K562 (cell line): ENCODE results near the gene PRKAG1. TPM values are rescaled to one million over a fixed set of nuclear protein-coding genes. Genes with fewer than 3 reads are reported as not detected.

Source experiments
- CEBPG ChIP-seq, 3 experiments: fragments of 200-800 bp in 1 of 3; sonication (Bioruptor generic) in 1 of 3; sonication (generic) in 1 of 3; formaldehyde crosslinking in 1 of 3; IDR thresholded peaks in 2 of 3; conservative IDR thresholded peaks in 1 of 3; 2 replicates each; pipeline versions ENCODE4 v1.6.1 to v1.8.0; 2016 to 2022; ENCODE audit warnings: missing compliant biosample characterization in 2 of 3, missing genetic modification characterization in 2 of 3, mild to moderate bottlenecking in 1 of 3, missing genetic modification reagents in 1 of 3
- CREB1 ChIP-seq, 2 experiments: sonication (generic) in 1 of 2; formaldehyde crosslinking in 1 of 2; IDR thresholded peaks; 2 replicates each; pipeline versions ENCODE4 v1.6.1 to v1.8.0; 2012 to 2022; ENCODE audit warnings: inconsistent platforms in 1 of 2, mild to moderate bottlenecking in 1 of 2, missing genetic modification reagents in 1 of 2, moderate library complexity in 1 of 2
- HNRNPLL ChIP-seq: fragments of 200-400 bp; formaldehyde crosslinking; IDR thresholded peaks from 2 replicates; pipeline ENCODE4 v1.6.1; 2017; ENCODE audit warnings: low read length, low read depth, mild to moderate bottlenecking; ENCODE audit not compliant: poor library complexity, severe bottlenecking
- KHSRP ChIP-seq: fragments of 450-650 bp; IDR thresholded peaks from 2 replicates; pipeline ENCODE4 v1.6.1; 2017
- L3MBTL2 ChIP-seq: fragments of 450-650 bp; IDR thresholded peaks from 2 replicates; pipeline ENCODE4 v1.6.1; 2016; ENCODE audit warnings: mild to moderate bottlenecking, moderate library complexity
- NFIC ChIP-seq: fragments of 450-650 bp; IDR thresholded peaks from 2 replicates; pipeline ENCODE4 v1.6.1; 2017; ENCODE audit warnings: mild to moderate bottlenecking, inconsistent platforms
- NR2C1 ChIP-seq, 2 experiments: fragments of 450-650 bp; IDR thresholded peaks; 2 replicates each; pipeline ENCODE4 v1.6.1; 2017; ENCODE audit warnings: mild to moderate bottlenecking in 2 of 2, antibody characterized with exemption in 1 of 2, inconsistent platforms in 1 of 2, missing compliant biosample characterization in 1 of 2, missing genetic modification characterization in 1 of 2
- PHF21A ChIP-seq: fragments of 450-650 bp; IDR thresholded peaks from 2 replicates; pipeline ENCODE4 v1.6.1; 2017; ENCODE audit warnings: low read depth, borderline replicate concordance
- POLR2A ChIP-seq: fragments of 450-650 bp; conservative IDR thresholded peaks from 2 replicates; pipeline ENCODE4 v1.6.1; 2016
- ZBTB33 ChIP-seq: sonication (generic); formaldehyde crosslinking; IDR thresholded peaks from 2 replicates; pipeline ENCODE4 v1.8.1; 2023; ENCODE audit warnings: mild to moderate bottlenecking, missing genetic modification reagents
- ZNF696 ChIP-seq: fragments of 250-450 bp; sonication (Bioruptor Pico); conservative IDR thresholded peaks from 2 replicates; pipeline ENCODE4 v1.4.0; 2020; ENCODE audit warnings: mild to moderate bottlenecking, moderate library complexity
- polyA plus RNA-seq, 8 experiments: library from polyadenylated mRNA; depleted of rRNA in 4 of 8; stranded (reverse) in 5 of 8; unstranded in 3 of 8; fragments of >200 nt; fragmentation: Nextera tagmentation in 2 of 8; fragmentation: Illumina TruSeq in 1 of 8; extraction: Ambion mirVana in 2 of 8; extraction: Trizol in 1 of 8; gene quantifications; 2 replicates each; pipeline versions ENCODE4 v1.2.1 to v1.2.3, GENCODE V29; 2011 to 2014; ENCODE audit warnings: inconsistent platforms in 1 of 8, missing spikeins in 1 of 8
- total RNA-seq, 7 experiments: library from RNA; depleted of rRNA in 6 of 7; stranded (reverse); fragments of >200 nt in 6 of 7; fragmentation: Illumina TruSeq in 2 of 7; extraction: Trizol in 2 of 7; gene quantifications; 2 replicates each; pipeline versions ENCODE4 v1.2.1 to v1.2.3, GENCODE V29; 2011 to 2021; ENCODE audit warnings: low replicate concordance in 1 of 7
- TF ChIP-seq, protein P1 (sequence below), 2 experiments: IDR thresholded peaks; 2 replicates each; pipeline ENCODE4 v1.6.1; 2011; ENCODE audit warnings: borderline replicate concordance in 1 of 2, control low read depth in 1 of 2, low read depth in 1 of 2, low read length in 1 of 2, mild to moderate bottlenecking in 1 of 2, mixed read lengths in 1 of 2, moderate library complexity in 1 of 2; ENCODE audit not compliant: insufficient read depth in 1 of 2, insufficient read length in 1 of 2, poor library complexity in 1 of 2, severe bottlenecking in 1 of 2; ENCODE audit errors: extremely low read depth in 1 of 2
- TF ChIP-seq, protein P2 (sequence below): sonication (generic); formaldehyde crosslinking; IDR thresholded peaks from 2 replicates; pipeline ENCODE4 v1.8.0; 2022; ENCODE audit warnings: mild to moderate bottlenecking, low read depth, missing genetic modification reagents

Gene PRKAG1
- total and polyA plus RNA-seq, 9 of the 15 experiments (the other 6 are each of a cell fraction or from before 2014, with no cell fraction given) = 51.1 to 126 (median 79.1) TPM

- TF ChIP-seq ZBTB33 (CRISPR knock-in tag) = peak; percentile 90
- peak; percentile 60 for TF ChIP-seq NFIC
- TF ChIP-seq L3MBTL2 = peak; percentile 53; the same call in 1 of the 2 replicates
- no peak for TF ChIP-seq POLR2A
- no peak for TF ChIP-seq NR2C1 (IDR thresholded peaks at IDR 0.05)
- no peak for TF ChIP-seq NR2C1 (tag; IDR thresholded peaks at IDR 0.05)
- peak; percentile 50; the same call in 1 of the 2 replicates for TF ChIP-seq PHF21A
- TF ChIP-seq, protein P1, sequence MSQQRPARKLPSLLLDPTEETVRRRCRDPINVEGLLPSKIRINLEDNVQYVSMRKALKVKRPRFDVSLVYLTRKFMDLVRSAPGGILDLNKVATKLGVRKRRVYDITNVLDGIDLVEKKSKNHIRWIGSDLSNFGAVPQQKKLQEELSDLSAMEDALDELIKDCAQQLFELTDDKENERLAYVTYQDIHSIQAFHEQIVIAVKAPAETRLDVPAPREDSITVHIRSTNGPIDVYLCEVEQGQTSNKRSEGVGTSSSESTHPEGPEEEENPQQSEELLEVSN (IDR thresholded peaks at IDR 0.05; ENCODE audit: borderline replicate concordance in 1 of 2, extremely low read depth in 1 of 2, insufficient read depth in 1 of 2, insufficient read length in 1 of 2, low read depth in 1 of 2, low read length in 1 of 2, poor library complexity in 1 of 2, severe bottlenecking in 1 of 2) = peak in 1 of 2 experiments; percentile 47
- TF ChIP-seq KHSRP = no peak
- 0 out of 2 replicates have a peak, but pooled peaks have one; percentile 6 for TF ChIP-seq CEBPG (CRISPR knock-in tag; IDR thresholded peaks at IDR 0.05)
- no peak for TF ChIP-seq CEBPG (tag; conservative IDR thresholded peaks at IDR 0.05 in 1 of 2, IDR thresholded peaks at IDR 0.05 in 1 of 2)
- no peak for TF ChIP-seq CREB1 (IDR thresholded peaks at IDR 0.05)
- TF ChIP-seq CREB1 (CRISPR knock-in tag; IDR thresholded peaks at IDR 0.05) = peak; percentile 35; the same call in 1 of the 2 replicates
- peak; percentile 3 for TF ChIP-seq HNRNPLL
- no peak for TF ChIP-seq ZNF696 (CRISPR knock-in tag)
- TF ChIP-seq, protein P2, sequence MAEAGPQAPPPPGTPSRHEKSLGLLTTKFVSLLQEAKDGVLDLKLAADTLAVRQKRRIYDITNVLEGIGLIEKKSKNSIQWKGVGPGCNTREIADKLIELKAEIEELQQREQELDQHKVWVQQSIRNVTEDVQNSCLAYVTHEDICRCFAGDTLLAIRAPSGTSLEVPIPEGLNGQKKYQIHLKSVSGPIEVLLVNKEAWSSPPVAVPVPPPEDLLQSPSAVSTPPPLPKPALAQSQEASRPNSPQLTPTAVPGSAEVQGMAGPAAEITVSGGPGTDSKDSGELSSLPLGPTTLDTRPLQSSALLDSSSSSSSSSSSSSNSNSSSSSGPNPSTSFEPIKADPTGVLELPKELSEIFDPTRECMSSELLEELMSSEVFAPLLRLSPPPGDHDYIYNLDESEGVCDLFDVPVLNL (CRISPR knock-in tag) = no peak
Measured at GRCh38 chr12:48980953-48981756, 37.4 kb downstream of the PRKAG1 start (continued).
